NOMO-1 treated with DMSO at 0.1 percent for 48 hours (cell line): Measurements from ENCODE around the gene RERE.
"Not testable (repeated sequence)": the region's sequence is repeated elsewhere in the genome, so short reads cannot be mapped to it uniquely, and the experiment has no call there.

Experiments
- DNase-seq: peaks from one replicate; lab custom pipeline; 2025; ENCODE audit not compliant: unreplicated experiment; lab: John Stamatoyannopoulos, UW

Gene RERE

DNA sequence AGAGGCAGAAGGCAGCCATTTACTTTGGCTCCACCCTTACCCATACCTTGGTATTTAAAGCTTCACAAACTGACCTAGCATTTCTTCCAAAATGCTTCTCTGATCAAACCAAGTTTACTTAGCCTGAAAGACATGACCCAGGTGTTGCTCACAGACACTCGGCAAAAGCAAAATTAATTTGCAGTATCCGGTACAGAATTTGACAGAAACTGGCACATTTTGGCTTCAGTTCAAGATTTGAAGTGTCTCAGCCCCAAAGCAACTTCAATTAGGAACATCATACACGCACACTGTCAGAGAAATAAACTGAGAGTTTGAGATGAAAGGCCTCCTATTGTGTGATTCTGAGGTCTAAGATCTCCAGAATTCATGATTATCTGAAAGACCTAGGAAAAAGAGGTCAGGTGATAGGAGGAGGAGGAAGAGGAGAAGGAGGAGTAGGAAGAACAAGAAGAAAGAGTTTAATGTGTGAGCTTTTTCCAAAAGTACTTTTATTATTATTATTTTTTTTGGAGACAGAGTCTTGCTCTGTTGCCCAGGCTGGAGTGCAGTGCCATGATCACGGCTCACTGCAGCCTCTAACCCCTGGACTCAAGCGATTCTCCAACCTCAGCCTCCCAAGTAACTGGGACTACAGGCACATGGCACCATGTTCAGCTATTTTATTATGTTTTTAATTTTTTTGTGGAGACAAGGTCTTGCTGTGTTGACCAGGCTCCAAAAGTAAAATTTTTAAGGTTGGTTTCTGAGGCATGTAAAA, 355.9 kb downstream of the RERE start:
- DNase-seq: no peak

DNA sequence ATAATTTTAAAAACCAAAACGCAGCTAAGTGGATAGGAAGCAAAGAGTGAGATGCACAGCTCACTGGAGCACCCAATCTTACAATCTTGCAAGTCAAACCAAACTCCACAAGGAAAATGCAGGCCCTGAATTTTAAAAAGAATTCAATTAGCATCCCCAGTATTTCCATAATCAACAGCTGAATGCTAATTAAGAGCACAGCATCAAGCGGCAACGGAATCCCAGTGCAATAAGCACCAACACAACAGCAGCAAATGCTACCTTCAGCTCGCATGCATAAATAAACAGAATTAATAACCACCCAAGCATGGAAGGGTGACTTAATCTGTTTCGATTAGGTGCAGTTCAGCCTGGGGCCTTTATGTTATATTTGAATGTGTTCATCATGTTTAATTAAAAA, 356.7 kb downstream of the RERE start:
- no peak for DNase-seq

DNA sequence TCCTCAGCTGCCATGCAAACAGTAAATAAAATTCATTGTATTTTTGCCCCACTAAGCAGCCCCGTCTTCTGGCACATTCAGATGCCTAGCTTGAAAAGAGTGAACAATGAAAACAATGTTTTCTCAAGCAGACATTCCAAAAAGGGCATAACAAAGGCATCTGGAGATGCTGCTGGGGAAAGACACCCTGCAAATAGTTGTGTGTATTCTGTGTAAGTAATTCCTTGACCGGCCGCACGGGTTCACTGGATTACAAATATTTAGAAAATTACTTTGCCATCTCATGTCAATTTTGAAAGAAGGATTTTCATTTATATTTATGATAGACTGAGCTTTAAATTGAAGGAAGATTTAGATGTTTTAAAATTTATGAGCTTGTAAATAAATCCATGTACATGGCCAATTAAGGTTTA, 357.3 kb downstream of the RERE start:
- no peak for DNase-seq

DNA sequence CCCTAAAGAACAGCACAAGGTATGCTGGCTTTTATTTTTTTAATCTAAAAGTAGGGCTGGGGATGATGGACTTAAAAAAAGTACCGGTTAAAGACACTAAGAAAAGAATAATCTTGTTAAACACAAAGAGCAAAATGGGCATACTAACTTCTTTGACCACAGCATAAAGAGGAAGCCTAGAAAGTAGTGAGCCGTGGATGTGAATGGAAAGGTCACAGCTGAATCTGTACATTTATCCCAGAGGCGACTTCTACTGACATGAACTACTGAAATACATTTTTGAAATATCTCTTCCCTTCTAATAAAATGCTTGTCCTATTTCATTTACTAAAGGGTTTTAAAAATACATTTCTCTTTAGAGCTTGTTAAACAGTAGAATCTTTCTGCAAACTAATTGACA, 358.8 kb downstream of the RERE start:
- no peak for DNase-seq

DNA sequence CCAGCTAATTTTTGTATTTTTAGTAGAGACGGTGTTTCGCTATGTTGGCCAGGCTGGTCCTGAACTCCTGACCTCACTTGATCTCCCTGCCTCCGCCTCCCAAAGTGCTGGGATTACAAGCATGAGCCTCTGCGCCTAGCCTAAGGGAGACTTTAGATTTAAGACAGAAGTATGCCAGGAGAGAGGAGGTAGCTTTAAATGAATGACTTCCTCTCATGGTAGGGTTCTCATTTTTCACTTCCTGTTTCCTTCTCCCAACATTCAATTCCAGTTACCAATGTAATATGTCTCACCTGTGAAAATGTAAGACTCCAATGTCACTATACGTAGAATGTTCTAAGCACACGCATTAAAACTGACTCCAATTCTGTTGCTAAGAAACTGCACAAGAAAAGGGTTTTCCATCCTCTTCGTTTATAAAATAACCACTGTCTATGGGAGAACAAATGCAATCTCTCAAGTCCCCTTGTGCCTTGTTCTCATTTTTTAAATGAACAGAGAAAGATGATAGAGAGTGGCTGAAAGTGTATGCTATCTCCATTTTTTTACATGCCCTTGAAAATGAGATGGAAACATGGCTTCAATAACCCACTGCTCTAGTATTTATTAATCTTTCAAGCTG, 359.6 kb downstream of the RERE start:
- DNase-seq: peak; percentile 53

DNA sequence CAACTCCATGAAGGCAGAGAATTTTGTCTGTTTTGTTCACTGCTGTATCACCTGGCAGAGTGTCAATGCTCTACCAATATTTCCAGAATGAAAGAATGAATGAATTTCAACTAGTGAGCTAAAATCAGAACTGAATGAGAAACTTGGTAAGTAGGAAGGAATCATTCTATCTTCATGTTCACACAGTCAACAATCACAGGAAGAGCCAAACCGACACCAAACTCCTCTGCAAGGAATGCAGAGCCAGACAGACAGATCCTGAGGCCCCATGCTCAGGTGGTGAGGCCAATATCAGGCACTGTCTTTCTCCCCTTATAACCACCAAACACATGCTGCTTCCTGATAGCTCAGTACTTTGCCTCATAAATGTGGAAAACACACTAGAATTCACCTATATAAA, 360.4 kb downstream of the RERE start:
- no peak for DNase-seq

DNA sequence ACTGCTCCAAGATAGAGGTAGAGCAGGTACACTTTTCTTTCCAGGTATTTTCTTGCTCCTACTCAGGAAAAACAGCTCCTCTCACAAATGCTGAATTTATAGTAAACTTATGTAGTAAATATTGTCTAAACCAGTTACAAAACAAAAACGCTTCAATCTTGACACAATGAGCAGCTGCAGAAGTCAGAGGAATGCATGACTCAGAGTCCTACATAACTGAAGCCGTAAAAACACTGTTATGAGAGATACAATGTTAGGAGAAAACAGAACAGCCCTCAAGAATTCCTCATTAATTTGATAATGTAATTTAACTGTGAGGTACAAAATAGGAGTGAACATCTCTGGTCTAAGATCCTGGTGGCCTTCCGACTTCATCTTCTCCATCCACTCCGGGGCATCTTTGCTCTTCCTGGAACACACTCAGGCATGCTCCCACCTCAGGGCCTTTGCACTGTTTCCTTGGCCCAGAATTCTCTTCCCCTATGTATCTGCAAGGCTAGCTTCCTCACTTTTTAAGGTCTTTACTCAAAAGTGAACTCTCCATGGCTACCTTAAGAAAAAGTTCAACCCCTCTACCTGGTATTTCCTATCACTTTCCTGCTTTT, 361.0 kb downstream of the RERE start:
- no peak for DNase-seq

DNA sequence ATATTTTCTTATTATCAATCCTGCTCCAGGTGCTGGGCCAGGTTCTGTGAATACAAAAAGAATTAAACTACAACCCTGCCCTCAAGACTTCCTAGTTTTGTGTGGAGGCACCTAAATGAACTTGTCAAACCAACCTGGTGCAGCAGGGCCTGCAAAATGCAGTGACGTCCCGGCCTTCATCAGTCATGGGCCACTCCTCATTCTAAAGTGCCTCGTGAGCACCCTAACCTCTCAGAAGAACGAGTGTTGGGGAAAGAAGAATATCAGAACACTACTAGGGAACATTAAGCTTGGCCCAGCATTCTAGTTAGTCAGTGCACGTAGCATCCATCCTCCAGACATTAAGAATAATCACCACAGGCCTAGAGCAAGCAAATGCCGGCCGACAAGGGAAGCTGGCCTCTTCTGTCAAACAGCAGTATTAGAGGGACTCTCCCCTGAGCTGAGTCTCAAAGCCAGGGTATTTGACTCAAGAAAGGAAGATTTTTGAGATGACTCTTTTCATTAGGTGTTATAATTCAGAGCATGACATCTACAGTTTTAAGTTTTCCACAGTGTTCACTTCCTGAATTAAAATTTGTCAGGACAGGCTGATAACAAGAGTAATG, 361.6 kb downstream of the RERE start:
- DNase-seq: no peak

DNA sequence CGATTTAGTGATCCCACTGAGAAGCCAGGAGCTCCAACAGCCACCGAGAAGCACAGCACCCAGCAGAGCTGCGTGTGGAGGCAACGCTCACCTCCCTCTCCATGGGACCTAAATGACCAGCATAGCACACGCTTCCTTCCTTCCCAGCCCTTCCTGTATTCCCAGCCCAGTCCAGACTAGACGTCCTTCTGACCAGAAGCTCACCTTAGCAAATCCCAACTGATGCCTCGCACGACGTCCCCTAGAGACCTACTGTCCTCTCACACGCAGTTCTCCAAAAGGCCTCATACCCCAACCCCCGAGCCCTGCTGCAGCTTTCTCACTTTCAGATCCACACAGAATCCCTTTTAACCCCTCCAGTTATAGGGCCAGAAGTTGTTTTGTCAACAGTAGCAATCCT, 367.1 kb downstream of the RERE start:
- DNase-seq: no peak

DNA sequence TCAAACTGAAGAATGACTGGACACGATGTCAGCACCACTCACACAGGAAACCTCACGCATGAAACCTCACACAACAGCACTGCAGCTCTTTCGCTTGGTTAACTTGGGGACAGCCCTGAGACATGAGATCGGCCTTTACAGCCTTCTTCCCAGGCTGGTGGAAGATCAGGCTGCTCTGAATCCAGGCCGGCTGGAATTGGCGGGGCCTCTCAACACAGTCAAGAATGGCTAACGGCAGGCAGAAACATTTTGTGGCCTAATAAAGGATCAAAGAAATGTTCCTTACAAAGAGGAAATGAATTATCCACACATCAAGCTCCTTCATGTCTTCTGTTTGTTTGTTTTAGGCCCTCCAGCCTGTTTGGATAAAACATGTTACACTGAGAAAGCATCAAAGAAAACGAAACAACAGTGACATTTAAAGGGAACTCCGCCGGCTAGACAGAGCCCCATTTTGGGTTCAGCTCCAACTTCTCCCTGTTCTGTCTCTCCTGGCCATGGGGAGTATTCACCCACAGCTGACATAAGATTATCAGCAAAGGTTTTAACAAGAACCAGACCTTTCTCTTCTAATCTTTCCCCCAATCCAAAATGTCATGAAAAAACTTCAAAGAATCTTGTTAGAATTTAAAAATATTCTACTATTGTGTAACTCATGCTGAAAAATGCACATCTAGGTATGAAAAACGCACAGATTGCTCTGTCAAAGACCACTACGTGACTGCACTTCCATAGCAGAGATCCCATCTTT, 368.4 kb downstream of the RERE start:
- DNase-seq: no peak

DNA sequence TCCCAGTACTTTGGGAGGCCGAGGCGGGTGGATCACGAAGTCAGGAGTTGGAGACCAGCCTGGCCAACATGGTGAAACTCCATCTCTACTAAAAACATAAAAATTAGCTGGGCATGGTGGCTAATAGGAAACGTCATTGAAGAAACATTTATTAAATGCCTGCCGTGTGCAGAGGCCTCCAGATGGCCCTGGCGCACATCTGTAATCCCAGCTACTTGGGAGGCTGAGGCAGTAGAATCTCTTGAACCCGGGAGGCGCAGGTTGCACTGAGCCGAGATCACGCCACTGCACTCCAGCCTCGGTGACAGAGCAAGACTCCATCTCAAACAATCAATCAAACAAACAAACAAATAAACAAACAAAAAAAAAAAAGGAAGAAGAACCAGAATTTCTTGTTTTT, 368.9 kb downstream of the RERE start:
- DNase-seq: not testable (repeated sequence)

DNA sequence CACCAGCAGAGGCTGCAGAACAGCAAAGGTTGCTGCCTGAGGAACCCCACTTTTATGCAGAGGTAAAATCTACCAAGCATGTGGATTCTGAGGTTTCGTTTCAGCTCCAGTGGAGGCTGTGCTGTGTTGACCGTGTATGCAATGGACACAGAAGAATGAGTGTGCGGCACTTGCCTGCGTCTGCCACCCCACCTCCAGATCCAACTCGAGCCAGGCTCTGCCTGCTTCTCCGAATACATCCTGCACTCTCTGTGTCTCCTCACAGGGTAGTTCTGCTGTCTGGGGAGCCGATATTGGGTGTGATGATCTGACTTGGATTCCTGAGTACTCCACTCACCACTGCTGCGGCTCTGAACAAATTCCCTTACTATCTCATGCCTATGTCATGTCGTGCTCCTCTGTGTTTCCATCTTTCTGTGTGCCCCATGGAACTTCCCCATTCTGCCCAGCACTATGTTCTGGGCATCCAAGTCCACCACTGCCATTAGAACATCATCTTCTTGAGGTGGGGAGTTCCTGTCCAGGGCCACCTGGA, 369.8 kb downstream of the RERE start:
- no peak for DNase-seq

DNA sequence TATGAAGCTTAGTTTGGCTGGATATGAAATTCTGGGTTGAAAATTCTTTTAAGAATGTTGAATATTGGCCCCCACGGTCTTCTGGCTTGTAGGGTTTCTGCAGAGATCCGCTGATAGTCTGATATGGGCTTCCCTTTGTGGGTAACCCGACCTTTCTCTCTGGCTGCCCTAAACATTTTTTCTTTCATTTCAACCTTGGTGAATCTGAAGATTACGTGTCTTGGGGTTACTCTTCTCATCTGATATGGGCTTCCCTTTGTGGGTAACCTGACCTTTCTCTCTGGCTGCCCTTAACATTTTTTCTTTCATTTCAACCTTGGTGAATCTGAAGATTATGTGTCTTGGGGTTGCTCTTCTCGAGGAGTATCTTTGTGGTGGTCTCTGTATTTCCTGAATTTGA, 371.3 kb downstream of the RERE start:
- DNase-seq: not testable (repeated sequence)

DNA sequence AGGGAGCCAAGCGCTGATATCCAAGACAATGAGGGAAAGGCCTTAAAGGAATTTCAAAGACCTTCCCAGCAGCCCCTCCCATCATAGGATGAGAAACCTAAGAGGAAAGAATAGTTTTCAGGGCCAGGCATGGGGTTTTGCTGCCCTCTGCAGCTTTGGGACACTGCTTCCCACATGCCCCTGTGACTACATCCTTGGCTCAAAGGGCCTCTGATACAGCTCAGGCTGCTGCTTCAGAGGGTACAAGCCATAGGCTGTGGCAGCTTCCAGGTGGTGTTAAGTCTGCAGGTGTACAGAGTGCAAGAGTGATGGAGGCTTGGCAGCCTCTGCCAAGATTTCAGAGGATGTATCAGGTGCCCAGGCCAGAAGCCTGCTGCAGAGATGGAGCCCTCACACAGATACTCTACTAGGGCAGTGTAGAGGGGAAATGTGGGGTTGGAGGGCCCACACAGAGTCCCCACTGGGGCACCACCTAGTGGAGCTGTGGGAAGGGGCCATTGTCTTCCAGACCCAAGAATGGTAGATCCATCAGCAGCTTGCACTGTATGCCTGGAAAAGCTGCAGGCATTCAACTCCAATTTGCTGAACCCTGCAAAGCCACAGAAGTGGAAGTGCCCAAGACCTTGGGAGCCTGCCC, 373.8 kb downstream of the RERE start:
- DNase-seq: no peak

DNA sequence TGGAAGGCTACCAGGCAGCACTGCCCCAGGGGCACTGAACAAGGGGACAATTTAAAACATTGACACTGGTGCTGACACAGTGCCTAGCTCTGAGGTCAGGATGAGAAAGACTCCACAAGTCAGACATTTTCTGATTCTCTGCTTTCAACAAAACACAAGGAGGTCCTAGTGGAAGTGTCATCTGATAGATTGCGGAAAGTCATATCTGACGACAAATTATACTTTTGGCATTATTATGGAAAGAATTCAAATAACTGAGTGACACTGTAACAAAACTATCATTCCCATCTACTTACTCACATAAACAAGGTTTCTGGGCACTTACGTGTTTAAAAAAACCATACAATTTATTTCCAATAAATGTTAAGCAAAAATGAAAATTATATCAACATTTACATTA, 376.0 kb downstream of the RERE start:
- DNase-seq: no peak

DNA sequence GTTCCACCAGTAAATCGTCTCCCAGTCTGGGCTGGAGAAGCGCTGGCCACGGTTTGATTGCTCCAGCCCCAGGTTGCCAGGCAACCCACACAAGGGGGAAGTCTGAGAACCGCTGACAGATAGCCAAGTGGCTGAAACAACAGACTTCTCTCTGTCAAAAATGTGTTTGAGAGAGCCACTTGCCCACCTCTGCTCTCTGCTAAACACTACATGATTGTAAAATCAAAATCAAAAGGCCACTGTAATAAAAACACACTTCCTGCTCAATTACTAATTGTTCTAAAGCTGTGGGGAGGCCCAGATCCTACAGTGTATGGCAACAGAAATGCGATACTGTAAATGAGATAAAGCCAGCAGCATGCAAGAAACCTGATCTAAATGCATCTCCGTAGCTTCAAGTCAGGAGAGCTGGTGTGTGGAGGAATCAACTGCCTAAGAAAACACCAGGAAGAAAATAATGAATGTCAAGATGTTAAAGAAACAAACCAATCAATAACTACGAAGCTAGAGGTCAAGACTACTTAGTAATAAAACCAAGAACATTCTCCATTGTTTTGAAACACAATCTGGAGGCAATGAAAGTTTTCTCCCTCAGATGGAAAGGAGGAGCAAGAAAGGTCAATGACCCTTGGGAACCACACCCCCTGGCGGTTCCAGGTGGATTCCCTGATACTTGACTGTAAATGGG, 378.3 kb downstream of the RERE start:
- peak; percentile 70 for DNase-seq

DNA sequence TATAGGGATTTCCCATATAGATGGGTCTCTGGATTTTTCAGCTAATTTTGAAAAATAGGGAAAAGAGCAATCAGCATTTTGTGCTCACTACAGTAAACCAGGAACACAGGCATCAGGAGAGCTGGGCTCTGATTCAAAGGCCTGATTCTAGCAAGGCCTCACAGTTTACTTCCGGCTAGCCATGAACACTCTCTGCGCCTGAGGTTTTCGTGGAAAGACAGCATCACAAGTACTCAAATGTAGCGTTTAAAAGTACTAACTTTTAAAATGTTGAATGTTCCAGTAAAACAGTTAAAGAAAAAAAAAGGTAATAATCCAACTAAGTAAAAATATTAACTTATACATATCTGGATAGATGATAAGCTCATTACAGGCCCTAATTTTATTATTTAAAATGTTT, 379.0 kb downstream of the RERE start:
- DNase-seq: no peak

DNA sequence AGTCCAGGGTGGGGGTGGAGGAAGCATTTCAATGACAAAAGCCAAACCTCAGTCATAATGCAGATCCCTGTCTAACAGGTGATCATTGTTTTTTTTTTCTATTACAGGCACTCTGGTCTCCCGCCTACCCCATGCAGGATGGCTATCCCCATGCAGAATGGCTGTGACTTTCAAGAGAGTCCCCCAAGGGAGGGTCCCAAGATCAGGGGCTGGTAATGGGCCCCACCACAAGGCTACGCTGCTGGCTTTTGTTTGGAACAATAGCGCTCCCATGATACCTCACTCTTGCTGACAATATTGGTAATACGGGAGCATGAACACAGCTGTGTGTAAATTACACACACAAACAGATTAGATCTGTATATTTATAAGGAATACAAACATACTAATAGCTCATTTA, 380.1 kb downstream of the RERE start:
- no peak for DNase-seq

DNA sequence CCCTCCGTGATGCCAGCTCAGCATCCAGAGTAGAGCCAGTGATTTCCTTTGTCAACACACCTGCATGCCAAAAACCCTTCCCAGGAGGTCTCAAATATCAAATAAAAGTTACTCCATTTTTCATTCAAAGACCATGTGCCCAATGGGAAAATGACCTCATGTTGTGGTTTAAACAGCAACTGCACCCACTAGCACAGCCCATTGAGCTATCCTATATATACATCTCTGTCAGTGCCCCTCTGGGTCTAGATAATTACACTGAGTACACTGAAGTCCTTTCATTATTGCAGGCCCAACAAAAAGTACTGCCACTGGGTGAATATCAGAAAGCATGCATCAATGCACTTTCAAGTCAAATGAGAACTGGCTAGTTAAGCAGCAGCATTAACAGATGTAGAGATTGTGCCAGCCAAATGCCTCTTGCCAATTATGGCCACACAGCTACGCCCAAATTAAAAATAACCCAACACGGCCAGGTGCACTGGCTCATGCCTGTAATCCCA, 381.8 kb downstream of the RERE start:
- no peak for DNase-seq

DNA sequence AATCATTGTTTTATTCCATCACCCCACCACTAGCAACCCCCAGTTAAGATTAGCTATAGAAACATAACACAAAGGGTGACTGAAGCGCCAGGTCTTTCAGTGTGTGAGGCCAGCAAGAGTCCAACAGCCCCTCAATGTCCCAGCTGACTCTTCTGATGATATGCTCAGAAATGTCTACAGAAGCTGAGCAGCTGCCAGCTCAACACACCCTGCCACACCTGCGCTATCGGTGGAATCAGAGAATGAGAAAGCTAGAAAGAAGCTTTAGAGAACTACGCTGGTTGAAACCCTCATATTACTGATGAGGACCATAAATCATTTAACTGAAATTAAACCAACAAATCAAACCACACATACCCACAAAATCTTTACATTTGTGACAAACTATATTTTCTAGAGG, 383.3 kb downstream of the RERE start:
- DNase-seq: no peak
